Activated CD4-positive, alpha-beta memory T cell treated with anti-CD3 and anti-CD28 coated beads, Interleukin-2, amount 10 ng/mL, durations not matched to agents 7 days and 5 days (primary cell): ENCODE results near the gene RNF123. TPM values are rescaled to one million over a fixed set of nuclear protein-coding genes. Genes with fewer than 3 reads are reported as not detected.
A peak's percentile ranks its signal among the peaks of the same experiment; 100 is the strongest.

Experiments
- CTCF ChIA-PET: fragments of 350-600 bp; sonication (Branson Sonifier 250); formaldehyde crosslinking; loops from one replicate; lab custom pipeline; 2021; ENCODE audit warnings: antibody characterized with exemption, inconsistent platforms; lab: Charles Lee
- POLR2A ChIA-PET: fragments of 350-600 bp; sonication (Branson Sonifier 250); formaldehyde crosslinking; loops from one replicate; lab custom pipeline; 2021; ENCODE audit warnings: antibody characterized with exemption; lab: Charles Lee
- DNase-seq: peaks from one replicate; pipeline ENCODE4 v3.0.0-alpha.2; 2020
- H3K27ac Mint-ChIP-seq: one replicate; pipeline ENCODE4 v1.8.0; 2021; ENCODE audit warnings: mild to moderate bottlenecking, mixed read lengths
- H3K27me3 Mint-ChIP-seq: one replicate; pipeline ENCODE4 v1.8.0; 2021; ENCODE audit warnings: mixed read lengths
- H3K36me3 Mint-ChIP-seq: one replicate; pipeline ENCODE4 v1.8.0; 2021; ENCODE audit warnings: low read depth, mixed read lengths
- H3K4me1 Mint-ChIP-seq: one replicate; pipeline ENCODE4 v1.8.0; 2021; ENCODE audit warnings: mixed read lengths
- H3K4me3 Mint-ChIP-seq: one replicate; pipeline ENCODE4 v1.8.0; 2021; ENCODE audit warnings: mild to moderate bottlenecking, mixed read lengths
- H3K9me3 Mint-ChIP-seq: one replicate; pipeline ENCODE4 v1.8.0; 2021; ENCODE audit warnings: mixed read lengths
- total RNA-seq, 2 experiments: library from RNA; stranded (reverse); gene quantifications; one replicate each; pipeline ENCODE4 v1.2.3, GENCODE V29; 2021

RNF123 gene
- total RNA-seq, 2 experiments from 2014 or later: 35.5 to 38.3 TPM

- no peaks in the 10 kb centered on the region for H3K27me3 Mint-ChIP-seq
These were observed 23.4 kb downstream of the RNF123 start for GRCh38 chr3:49712631-49713317.

DNA sequence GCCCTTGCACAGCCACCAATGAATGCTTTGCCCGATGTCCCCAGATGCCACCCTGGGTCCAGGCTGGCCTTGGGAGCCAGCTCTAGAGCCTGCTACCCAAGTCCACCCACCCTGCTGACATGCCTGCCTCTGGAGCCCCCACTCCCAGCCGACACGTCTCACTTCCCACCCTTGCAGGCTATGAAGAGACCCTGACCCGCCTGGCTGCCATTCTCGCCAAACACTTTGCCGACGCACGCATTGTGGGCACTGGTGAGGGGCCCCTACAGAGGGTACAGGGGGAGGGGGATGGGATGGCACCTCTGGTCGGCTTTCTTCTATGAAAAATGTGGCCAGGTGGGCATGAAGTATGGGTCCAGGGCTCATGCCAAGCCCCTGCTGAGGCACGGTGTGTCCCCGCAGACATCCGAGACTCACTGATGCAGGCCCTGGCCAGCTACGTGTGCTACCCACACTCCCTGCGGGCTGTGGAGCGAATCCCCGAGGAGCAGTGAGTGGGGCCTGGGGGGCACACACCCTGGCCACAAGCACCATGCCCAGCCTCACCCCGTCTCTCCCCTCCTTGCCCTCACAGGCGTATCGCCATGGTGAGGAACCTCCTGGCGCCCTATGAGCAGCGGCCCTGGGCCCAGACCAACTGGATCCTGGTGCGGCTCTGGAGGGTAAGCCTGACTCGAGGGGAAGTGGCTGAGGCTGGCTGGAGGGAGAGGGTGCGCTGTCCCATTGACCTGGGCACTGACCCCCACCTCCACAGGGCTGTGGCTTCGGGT is 24.2 kb downstream of the RNF123 start:
- Mint-ChIP-seq H3K27me3 (no peaks in the 10 kb centered on the region), H3K4me1 (peaks cover 23% of the 10 kb centered on the region), H3K36me3 (peaks cover 6% of the 10 kb centered on the region), H3K9me3 (no peaks in the 10 kb centered on the region), H3K27ac (no peak overlapping the region), H3K4me3 (no peak overlapping the region)
- no peak for DNase-seq
- POLR2A ChIA-PET: interaction anchor here (0.6 to 1.5 kb wide), 3 partner anchors 10 to 443 kb away, joined by 3 to 7 read pairs (median 4); partner anchors contain the start of genes GMPPB and IP6K1
- CTCF ChIA-PET: interaction anchor here (1.1 kb wide), 1 partner anchor 174 kb away, joined by 4 read pairs; no protein-coding TSS in a partner anchor

More at GRCh38 chr3:49712631-49713317, 23.4 kb downstream of the RNF123 start:
- Mint-ChIP-seq H3K27ac (no peak overlapping the region), H3K4me3 (no peak overlapping the region), H3K36me3 (peaks cover 5% of the 10 kb centered on the region), H3K9me3 (no peaks in the 10 kb centered on the region), H3K4me1 (peaks cover 22% of the 10 kb centered on the region)
- CTCF ChIA-PET: interaction anchor here (0.5 to 1.1 kb wide), 3 partner anchors 21 to 173 kb away, joined by 3 to 5 read pairs (median 4); no protein-coding TSS in a partner anchor
- POLR2A ChIA-PET: interaction anchor here (0.6 to 1.7 kb wide), 6 partner anchors 8 to 442 kb away, joined by 3 to 7 read pairs (median 4); partner anchors contain the start of genes GMPPB and IP6K1
- no peak for DNase-seq

- peaks cover 37% of the 10 kb centered on the region for H3K4me1 Mint-ChIP-seq
- POLR2A ChIA-PET: no interaction called here
- no peak overlapping the region for H3K4me3 Mint-ChIP-seq
- CTCF ChIA-PET: no interaction called here
- H3K9me3 Mint-ChIP-seq: no peaks in the 10 kb centered on the region
- H3K27ac Mint-ChIP-seq: no peak overlapping the region
- H3K27me3 Mint-ChIP-seq: no peaks in the 10 kb centered on the region
- peaks cover 13% of the 10 kb centered on the region for H3K36me3 Mint-ChIP-seq
- no peak for DNase-seq
These were observed 25.6 kb downstream of the RNF123 start for GRCh38 chr3:49714728-49715550.

GRCh38 chr3:49715611-49716121 is 26.3 kb downstream of the RNF123 start:
- POLR2A ChIA-PET: no interaction called here

GRCh38 chr3:49716169-49716568 is 26.8 kb downstream of the RNF123 start:
- Mint-ChIP-seq H3K36me3 (peaks cover 25% of the 10 kb centered on the region), H3K27ac (no peak overlapping the region), H3K4me3 (no peak overlapping the region), H3K9me3 (no peaks in the 10 kb centered on the region), H3K4me1 (peaks cover 46% of the 10 kb centered on the region), H3K27me3 (no peaks in the 10 kb centered on the region)
- CTCF ChIA-PET: no interaction called here
- DNase-seq: no peak
- POLR2A ChIA-PET: no interaction called here

More at GRCh38 chr3:49715611-49716121, 26.3 kb downstream of the RNF123 start:
- peaks cover 42% of the 10 kb centered on the region for H3K4me1 Mint-ChIP-seq
- H3K27ac Mint-ChIP-seq: no peak overlapping the region
- H3K9me3 Mint-ChIP-seq: no peaks in the 10 kb centered on the region
- H3K36me3 Mint-ChIP-seq: peaks cover 20% of the 10 kb centered on the region
- CTCF ChIA-PET: no interaction called here
- no peak overlapping the region for H3K4me3 Mint-ChIP-seq
- no peaks in the 10 kb centered on the region for H3K27me3 Mint-ChIP-seq
- no peak for DNase-seq

- no peaks in the 10 kb centered on the region for H3K27me3 Mint-ChIP-seq
- H3K36me3 Mint-ChIP-seq: peaks cover 29% of the 10 kb centered on the region
- no peak for DNase-seq
- no peak overlapping the region for H3K27ac Mint-ChIP-seq
- peaks cover 43% of the 10 kb centered on the region for H3K4me1 Mint-ChIP-seq
- CTCF ChIA-PET: no interaction called here
- H3K4me3 Mint-ChIP-seq: no peak overlapping the region
- H3K9me3 Mint-ChIP-seq: no peaks in the 10 kb centered on the region
- POLR2A ChIA-PET: interaction anchor here (1.3 kb wide), 1 partner anchor 9 kb away, joined by 5 read pairs; no protein-coding TSS in a partner anchor
These were observed 27.4 kb downstream of the RNF123 start for GRCh38 chr3:49716691-49717210.

DNA sequence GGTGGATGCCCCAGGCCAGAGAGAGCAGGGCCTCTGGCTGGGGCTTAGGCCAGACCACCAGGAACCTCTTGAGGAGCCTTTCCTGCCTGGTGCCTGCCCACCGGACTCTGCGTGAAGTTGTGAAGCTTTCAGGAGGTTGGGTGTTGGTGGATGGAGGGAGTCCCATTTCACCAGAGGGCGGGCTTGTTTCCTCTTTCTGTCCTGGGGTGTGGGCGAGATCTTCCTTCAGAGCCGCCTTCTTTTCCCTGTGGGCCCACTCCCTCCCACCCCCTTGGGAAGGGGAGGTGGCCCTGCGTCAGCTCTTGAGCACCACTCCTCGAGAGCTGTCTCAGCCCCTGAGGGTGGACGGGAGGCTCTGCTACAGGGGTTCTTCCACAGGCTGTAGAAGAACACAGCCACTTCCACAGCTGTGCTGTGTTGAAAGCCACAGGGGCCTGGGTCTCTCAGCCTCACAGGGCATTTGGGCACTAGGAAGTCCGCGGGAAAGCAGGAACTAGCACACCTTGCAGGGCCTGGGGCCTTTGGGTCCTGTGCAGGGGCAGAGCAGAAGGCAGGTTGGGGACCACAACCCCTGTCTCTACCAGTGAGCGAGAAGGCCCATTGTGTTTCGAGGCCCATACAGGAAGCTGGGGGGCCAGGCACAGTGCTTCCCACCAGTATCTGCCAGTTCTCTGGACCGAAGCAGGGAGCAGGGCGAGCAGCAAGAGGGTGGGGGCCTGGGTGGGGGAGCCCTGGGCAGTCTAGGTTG is 28.0 kb downstream of the RNF123 start:
- H3K27me3 Mint-ChIP-seq: no peaks in the 10 kb centered on the region
- H3K4me1 Mint-ChIP-seq: peaks cover 43% of the 10 kb centered on the region
- POLR2A ChIA-PET: interaction anchor here (1.3 to 2.2 kb wide), 2 partner anchors 9 to 17 kb away, joined by 5 to 6 read pairs; no protein-coding TSS in a partner anchor
- H3K36me3 Mint-ChIP-seq: peaks cover 31% of the 10 kb centered on the region
- no peak overlapping the region for H3K27ac Mint-ChIP-seq
- DNase-seq: no peak
- no peaks in the 10 kb centered on the region for H3K9me3 Mint-ChIP-seq
- H3K4me3 Mint-ChIP-seq: no peak overlapping the region
- CTCF ChIA-PET: no interaction called here

- Mint-ChIP-seq H3K4me1 (peaks cover 43% of the 10 kb centered on the region), H3K9me3 (no peaks in the 10 kb centered on the region), H3K27ac (no peak overlapping the region), H3K36me3 (peaks cover 37% of the 10 kb centered on the region), H3K27me3 (no peaks in the 10 kb centered on the region), H3K4me3 (peak overlapping the region; percentile 77)
- ChIA-PET POLR2A (interaction anchor here (1.1 to 2.2 kb wide), 2 partner anchors 17 to 69 kb away, joined by 3 to 6 read pairs; no protein-coding TSS in a partner anchor), CTCF (interaction anchor here (0.7 to 2.4 kb wide), 3 partner anchors 85 to 178 kb away, joined by 3 to 8 read pairs (median 7); partner anchors contain the start of gene INKA1)
- no peak for DNase-seq
These were observed 28.9 kb downstream of the RNF123 start for GRCh38 chr3:49717959-49718857.

DNA sequence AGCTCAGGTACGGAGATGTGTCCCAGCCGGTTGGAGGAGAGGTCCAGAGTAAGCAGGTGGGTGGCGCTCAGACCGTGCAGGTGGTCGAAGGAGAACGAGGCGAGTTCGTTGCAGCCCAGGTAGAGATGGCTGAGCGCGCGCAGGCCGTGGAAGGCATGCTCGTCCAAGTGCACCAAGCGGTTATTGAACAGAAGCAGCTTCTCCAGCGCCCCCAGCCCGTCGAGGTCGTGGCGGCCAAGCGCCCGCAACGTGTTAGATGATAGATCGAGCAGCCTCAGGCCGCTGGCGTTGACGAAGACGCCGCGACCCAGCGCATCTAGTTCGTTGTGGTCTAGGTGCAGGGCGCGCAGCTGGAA is 29.5 kb downstream of the RNF123 start:
- Mint-ChIP-seq H3K9me3 (no peaks in the 10 kb centered on the region), H3K4me1 (peaks cover 44% of the 10 kb centered on the region), H3K27me3 (no peaks in the 10 kb centered on the region), H3K27ac (no peak overlapping the region), H3K4me3 (peak overlapping the region; percentile 77), H3K36me3 (peaks cover 39% of the 10 kb centered on the region)
- no peak for DNase-seq
- CTCF ChIA-PET: interaction anchor here (0.7 to 2.4 kb wide), 6 partner anchors 10 to 218 kb away, joined by 3 to 8 read pairs (median 4); partner anchors contain the start of gene INKA1
- POLR2A ChIA-PET: interaction anchor here (0.9 to 2.2 kb wide), 4 partner anchors 18 to 370 kb away, joined by 3 to 6 read pairs (median 4); partner anchors contain the start of genes INKA1 and RBM5

DNA sequence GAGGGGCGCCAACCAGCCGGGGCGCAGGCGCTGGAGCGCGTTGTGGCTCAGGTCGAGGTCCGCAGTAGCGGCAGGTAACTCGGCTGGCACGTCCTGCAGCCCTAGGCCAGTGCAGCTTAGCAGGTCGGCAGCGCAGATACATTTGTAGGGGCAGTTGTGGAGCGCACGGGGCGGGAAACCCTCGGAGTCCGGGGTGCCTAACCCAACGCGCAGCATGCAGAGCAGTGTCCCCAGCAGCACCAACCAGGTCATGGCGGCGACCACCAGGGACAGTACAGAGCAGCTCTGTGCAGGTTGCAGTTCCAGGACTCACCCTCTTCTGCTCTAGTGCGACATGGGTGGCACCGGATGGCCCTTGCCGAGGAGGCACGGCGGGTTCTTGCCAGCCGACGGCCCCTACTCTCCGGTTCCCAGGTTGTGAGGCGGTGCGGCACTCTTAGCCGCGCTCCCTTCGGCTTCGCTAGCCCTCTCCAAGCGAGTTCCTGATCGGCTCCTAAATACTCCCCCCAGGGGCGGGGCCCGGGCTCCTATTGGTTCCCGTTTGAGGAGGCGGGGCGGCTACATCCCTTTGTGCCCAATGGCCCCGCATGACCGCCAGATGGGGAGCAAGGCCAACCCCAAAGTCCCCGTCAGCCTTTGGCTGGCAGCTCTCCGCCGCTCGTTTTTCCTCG is 30.0 kb downstream of the RNF123 start, which contains the start of gene AMIGO3:
Gene AMIGO3 (minus strand): TSS at position 471 of the 671 bp plus-strand sequence. CDS start 219 bp downstream, at position 252.
- H3K27ac Mint-ChIP-seq: peak within 1 kb of the TSS; percentile 74

More for the DNA sequence above, 30.0 kb downstream of the RNF123 start, which contains the start of gene AMIGO3:
- peak; percentile 92 for DNase-seq
- Mint-ChIP-seq H3K4me3 (peak within 1 kb of the TSS; percentile 77), H3K4me1 (peaks cover 47% of the 10 kb centered on the region), H3K36me3 (peaks cover 36% of the 10 kb centered on the region), H3K27me3 (no peaks in the 10 kb centered on the region), H3K9me3 (no peaks in the 10 kb centered on the region)
- CTCF ChIA-PET: interaction anchor here (0.7 to 2.4 kb wide), 7 partner anchors 9 to 218 kb away, joined by 3 to 8 read pairs (median 3); partner anchors contain the start of gene INKA1
- POLR2A ChIA-PET: interaction anchor here (0.6 to 2.2 kb wide), 7 partner anchors 18 to 369 kb away, joined by 3 to 6 read pairs (median 3); partner anchors contain the start of genes INKA1, IP6K1 and RBM5
